C4-2B (cell line): Measurements from ENCODE around the gene ATP6V0C.
"Not testable (repeated sequence)": the region's sequence is repeated elsewhere in the genome, so short reads cannot be mapped to it uniquely, and the experiment has no call there.

ENCODE experiments used
- ZFX ChIP-seq: fragments of 450-650 bp; IDR thresholded peaks from 2 replicates; pipeline ENCODE4 v1.6.1; 2017
- TF ChIP-seq, protein P1 (sequence below): fragments of 450-650 bp; conservative IDR thresholded peaks from 2 replicates; pipeline ENCODE4 v1.5.1; 2017; ENCODE audit warnings: mild to moderate bottlenecking

- TF ChIP-seq, protein P1, sequence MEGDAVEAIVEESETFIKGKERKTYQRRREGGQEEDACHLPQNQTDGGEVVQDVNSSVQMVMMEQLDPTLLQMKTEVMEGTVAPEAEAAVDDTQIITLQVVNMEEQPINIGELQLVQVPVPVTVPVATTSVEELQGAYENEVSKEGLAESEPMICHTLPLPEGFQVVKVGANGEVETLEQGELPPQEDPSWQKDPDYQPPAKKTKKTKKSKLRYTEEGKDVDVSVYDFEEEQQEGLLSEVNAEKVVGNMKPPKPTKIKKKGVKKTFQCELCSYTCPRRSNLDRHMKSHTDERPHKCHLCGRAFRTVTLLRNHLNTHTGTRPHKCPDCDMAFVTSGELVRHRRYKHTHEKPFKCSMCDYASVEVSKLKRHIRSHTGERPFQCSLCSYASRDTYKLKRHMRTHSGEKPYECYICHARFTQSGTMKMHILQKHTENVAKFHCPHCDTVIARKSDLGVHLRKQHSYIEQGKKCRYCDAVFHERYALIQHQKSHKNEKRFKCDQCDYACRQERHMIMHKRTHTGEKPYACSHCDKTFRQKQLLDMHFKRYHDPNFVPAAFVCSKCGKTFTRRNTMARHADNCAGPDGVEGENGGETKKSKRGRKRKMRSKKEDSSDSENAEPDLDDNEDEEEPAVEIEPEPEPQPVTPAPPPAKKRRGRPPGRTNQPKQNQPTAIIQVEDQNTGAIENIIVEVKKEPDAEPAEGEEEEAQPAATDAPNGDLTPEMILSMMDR = not testable (repeated sequence)
- TF ChIP-seq ZFX = not testable (repeated sequence)
These were observed 27.7 kb downstream of the ATP6V0C start for GRCh38 chr16:2541409-2541808.
